Parathyroid adenoma (tissue), 2 donors: ENCODE data around the gene LHPP.

ENCODE experiments used
- H2AFZ ChIP-seq: fragments of 300-600 bp; sonication (generic); one replicate; pipeline ENCODE4 v1.7.0; 2017; ENCODE audit warnings: antibody characterized with exemption, mild to moderate bottlenecking
- H3K27ac ChIP-seq: fragments of 300-600 bp; sonication (generic); one replicate; pipeline ENCODE4 v1.7.0; 2017
- H3K27me3 ChIP-seq: fragments of 300-600 bp; sonication (generic); one replicate; pipeline ENCODE4 v1.7.0; 2017; ENCODE audit warnings: low read length; ENCODE audit not compliant: control insufficient read depth, insufficient read depth
- H3K36me3 ChIP-seq: fragments of 300-600 bp; sonication (generic); one replicate; pipeline ENCODE4 v1.7.0; 2017; ENCODE audit warnings: low read length; ENCODE audit not compliant: control insufficient read depth, insufficient read depth
- H3K4me1 ChIP-seq: fragments of 300-600 bp; sonication (generic); one replicate; pipeline ENCODE4 v1.7.0; 2017; ENCODE audit warnings: control low read depth
- H3K4me2 ChIP-seq: fragments of 300-600 bp; sonication (generic); one replicate; pipeline ENCODE4 v1.7.0; 2017; ENCODE audit warnings: low read length
- H3K4me3 ChIP-seq: fragments of 300-600 bp; sonication (generic); one replicate; pipeline ENCODE4 v1.7.0; 2017; ENCODE audit warnings: low read depth, low read length
- H3K79me2 ChIP-seq: fragments of 300-600 bp; sonication (generic); one replicate; pipeline ENCODE4 v1.7.0; 2017; ENCODE audit warnings: control low read depth
- H3K9ac ChIP-seq: fragments of 300-600 bp; sonication (generic); one replicate; pipeline ENCODE4 v1.7.0; 2017; ENCODE audit warnings: mild to moderate bottlenecking
- H3K9me3 ChIP-seq: fragments of 300-600 bp; sonication (generic); one replicate; pipeline ENCODE4 v1.7.0; 2017; ENCODE audit warnings: low read length; ENCODE audit not compliant: control insufficient read depth
- TF ChIP-seq, protein P1 (sequence below): fragments of 300-600 bp; sonication (generic); IDR thresholded peaks from one replicate; pipeline ENCODE4 v1.7.0; 2017; ENCODE audit warnings: antibody characterized with exemption, mild to moderate bottlenecking
- donor health status: primary hyperparathyroidism.

LHPP gene

DNA sequence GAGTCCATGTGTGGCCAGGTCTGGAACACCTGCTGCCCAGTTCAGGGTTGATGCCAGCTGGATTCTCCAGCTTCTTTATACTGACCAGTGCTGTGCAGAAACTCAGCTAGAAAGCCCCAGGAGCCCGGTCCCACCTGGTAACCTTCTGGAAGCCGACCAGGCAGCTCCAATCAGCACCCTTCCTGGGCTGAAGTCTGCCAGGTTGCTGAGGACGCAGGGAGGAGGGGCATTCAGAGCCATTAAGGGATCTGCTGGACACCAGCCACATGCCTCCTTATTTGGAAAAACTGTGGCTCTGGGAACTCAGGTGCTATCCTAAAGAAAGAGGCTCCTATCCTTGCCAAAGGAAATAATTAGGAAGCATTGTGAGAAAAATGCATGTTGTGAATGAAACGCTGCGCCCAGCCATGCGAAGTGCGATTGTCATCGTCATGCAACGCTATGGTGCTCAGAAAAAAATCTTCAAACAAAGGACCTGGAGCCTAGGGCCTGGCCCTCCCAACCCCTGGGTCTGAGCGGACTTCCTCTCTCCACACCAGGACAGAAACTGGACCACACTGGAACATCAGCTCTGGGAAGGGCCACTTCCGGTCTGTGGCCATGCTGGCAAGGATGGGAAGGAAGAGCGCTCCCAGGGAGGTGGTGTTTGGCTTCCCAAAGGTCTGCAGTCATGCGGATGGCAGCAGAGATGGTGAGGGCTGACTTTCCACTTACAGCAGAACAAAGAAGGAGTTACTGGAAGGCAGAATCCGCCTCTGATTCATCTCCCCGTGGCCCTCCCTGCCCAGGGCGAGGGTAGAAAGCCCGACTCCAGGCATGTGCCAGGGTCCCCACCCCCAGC, 192.4 kb downstream of the LHPP start:
- H3K27me3 ChIP-seq: no peaks in the 10 kb centered on the region
- no peaks in the 10 kb centered on the region for H3K9me3 ChIP-seq
- peaks cover 25% of the 10 kb centered on the region for H3K4me1 ChIP-seq
- H3K27ac ChIP-seq: peak overlapping the region; percentile 30
- TF ChIP-seq, protein P1, sequence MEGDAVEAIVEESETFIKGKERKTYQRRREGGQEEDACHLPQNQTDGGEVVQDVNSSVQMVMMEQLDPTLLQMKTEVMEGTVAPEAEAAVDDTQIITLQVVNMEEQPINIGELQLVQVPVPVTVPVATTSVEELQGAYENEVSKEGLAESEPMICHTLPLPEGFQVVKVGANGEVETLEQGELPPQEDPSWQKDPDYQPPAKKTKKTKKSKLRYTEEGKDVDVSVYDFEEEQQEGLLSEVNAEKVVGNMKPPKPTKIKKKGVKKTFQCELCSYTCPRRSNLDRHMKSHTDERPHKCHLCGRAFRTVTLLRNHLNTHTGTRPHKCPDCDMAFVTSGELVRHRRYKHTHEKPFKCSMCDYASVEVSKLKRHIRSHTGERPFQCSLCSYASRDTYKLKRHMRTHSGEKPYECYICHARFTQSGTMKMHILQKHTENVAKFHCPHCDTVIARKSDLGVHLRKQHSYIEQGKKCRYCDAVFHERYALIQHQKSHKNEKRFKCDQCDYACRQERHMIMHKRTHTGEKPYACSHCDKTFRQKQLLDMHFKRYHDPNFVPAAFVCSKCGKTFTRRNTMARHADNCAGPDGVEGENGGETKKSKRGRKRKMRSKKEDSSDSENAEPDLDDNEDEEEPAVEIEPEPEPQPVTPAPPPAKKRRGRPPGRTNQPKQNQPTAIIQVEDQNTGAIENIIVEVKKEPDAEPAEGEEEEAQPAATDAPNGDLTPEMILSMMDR: no peak
- peaks cover 63% of the 10 kb centered on the region for H3K79me2 ChIP-seq
- no peak overlapping the region for H3K4me2 ChIP-seq
- H3K9ac ChIP-seq: no peak overlapping the region
- H3K4me3 ChIP-seq: no peak overlapping the region
- no peak overlapping the region for H2AFZ ChIP-seq
- H3K36me3 ChIP-seq: no peaks in the 10 kb centered on the region

DNA sequence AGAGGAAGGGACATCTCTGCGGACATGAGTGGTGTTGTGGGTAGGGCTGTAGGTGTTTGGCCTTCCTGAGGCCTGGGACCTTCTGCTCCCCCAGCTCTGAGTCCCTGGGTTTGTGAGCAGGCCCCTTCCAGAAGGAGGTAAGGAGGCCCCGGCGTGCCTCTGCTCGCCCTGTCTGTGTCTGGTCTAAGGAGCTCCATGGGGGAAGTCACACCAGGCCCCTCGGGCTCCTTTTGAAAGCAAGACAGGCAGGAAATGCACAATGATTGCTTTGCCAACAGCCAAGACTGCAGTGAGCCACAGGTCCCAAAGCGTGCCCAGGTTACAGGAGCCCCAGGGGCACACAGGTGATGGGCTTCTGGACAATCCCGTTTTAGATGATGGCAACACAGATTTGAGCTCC, 193.1 kb downstream of the LHPP start:
- H3K27ac ChIP-seq: peak overlapping the region; percentile 29
- H3K9me3 ChIP-seq: no peaks in the 10 kb centered on the region
- H3K9ac ChIP-seq: no peak overlapping the region
- TF ChIP-seq, protein P1: no peak
- no peaks in the 10 kb centered on the region for H3K36me3 ChIP-seq
- no peak overlapping the region for H3K4me2 ChIP-seq
- H3K4me1 ChIP-seq: peaks cover 19% of the 10 kb centered on the region
- H2AFZ ChIP-seq: no peak overlapping the region
- no peak overlapping the region for H3K4me3 ChIP-seq
- no peaks in the 10 kb centered on the region for H3K27me3 ChIP-seq
- H3K79me2 ChIP-seq: peaks cover 63% of the 10 kb centered on the region

DNA sequence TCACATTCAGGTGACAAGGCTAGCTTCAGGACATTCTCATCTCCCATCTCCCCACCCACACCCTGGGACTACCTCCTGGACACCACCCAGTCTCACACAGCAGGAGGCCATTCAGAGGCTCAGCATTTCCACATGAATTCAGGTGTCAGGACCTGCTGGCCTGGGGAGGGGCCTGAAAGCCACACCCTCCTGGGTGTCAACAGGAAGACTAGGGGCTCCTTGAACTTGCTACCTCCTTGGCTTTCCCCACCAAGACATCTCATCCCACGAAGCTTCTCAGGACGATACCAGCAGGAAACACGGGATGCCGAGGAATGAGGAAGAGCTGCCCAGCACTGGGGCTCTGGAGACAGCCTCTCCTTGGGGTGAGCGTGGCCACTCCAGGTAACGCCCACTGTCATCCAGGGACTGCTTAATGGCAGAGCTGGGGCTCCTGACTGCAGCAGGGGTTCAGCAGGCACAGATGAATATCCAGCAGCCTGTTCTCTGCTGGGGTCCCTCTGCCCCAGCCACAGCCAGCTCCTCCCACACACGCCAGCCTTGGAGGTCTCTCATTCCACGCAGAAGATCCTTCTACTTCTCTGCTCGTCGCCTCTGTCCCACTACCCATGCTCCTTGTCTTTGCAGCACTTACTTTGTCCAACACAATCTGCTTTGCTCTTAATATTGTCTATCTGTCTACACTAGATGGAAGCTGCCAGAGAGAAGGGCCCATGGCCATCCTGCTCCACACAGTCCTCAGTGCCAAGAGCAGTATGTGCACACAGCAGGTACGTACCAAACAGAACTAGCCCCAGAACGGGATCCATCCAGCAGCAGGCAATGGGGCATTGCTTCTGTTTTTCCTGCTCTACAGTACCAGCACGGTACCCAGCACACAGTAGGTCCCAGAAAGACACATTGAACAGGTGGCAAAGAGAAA, 193.8 kb downstream of the LHPP start:
- TF ChIP-seq, protein P1: no peak
- Histone ChIP-seq H3K4me1 (peaks cover 15% of the 10 kb centered on the region), H3K9me3 (no peaks in the 10 kb centered on the region), H3K27ac (peak overlapping the region; percentile 29), H2AFZ (no peak overlapping the region), H3K36me3 (no peaks in the 10 kb centered on the region), H3K4me2 (no peak overlapping the region), H3K79me2 (peaks cover 61% of the 10 kb centered on the region), H3K4me3 (no peak overlapping the region), H3K27me3 (no peaks in the 10 kb centered on the region), H3K9ac (no peak overlapping the region)

DNA sequence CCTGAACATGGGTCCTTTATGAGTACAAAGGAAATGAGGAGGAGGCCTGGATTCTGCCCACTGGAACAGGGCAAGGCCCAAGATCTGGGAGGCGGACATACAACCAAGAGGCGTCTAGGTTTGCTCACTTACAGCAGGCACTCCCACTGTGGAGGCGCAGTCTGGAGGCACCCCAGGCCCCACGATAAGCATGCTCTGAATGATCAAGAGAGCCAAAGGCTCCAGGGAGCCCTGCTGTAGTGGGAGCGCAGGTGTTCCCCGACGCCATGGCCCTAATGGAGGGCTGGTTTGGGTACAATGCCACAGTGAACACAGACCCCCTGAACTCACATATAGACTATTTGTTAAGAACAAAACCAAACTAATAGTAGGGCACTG, 194.5 kb downstream of the LHPP start:
- H3K27ac ChIP-seq: no peak overlapping the region

More for the DNA sequence above, 194.5 kb downstream of the LHPP start:
- Histone ChIP-seq H3K9ac (no peak overlapping the region), H3K79me2 (peaks cover 62% of the 10 kb centered on the region), H3K4me3 (no peak overlapping the region), H3K27me3 (no peaks in the 10 kb centered on the region), H3K4me2 (no peak overlapping the region), H3K9me3 (no peaks in the 10 kb centered on the region), H2AFZ (no peak overlapping the region), H3K36me3 (no peaks in the 10 kb centered on the region), H3K4me1 (peaks cover 15% of the 10 kb centered on the region)
- TF ChIP-seq, protein P1: no peak
